Nephron (organoid): ENCODE measurements around the gene MAGOHB.

Source experiments
- H3K27ac Mint-ChIP-seq, 3 experiments: 2 replicates each; pipeline ENCODE4 v1.8.0; 2020; ENCODE audit warnings: mixed read lengths in 3 of 3, mild to moderate bottlenecking in 2 of 3, moderate library complexity in 1 of 3
- H3K27me3 Mint-ChIP-seq: 2 replicates; pipeline ENCODE4 v1.8.0; 2021; ENCODE audit warnings: low read depth, mild to moderate bottlenecking, moderate library complexity, mixed read lengths
- H3K36me3 Mint-ChIP-seq: 2 replicates; pipeline ENCODE4 v1.8.0; 2020; ENCODE audit warnings: low read depth, mixed read lengths
- H3K4me1 Mint-ChIP-seq: 2 replicates; pipeline ENCODE4 v1.8.0; 2020; ENCODE audit warnings: mixed read lengths
- H3K4me3 Mint-ChIP-seq, 3 experiments: 2 replicates each; pipeline ENCODE4 v1.8.0; 2020; ENCODE audit warnings: mild to moderate bottlenecking in 3 of 3, mixed read lengths in 3 of 3, moderate library complexity in 2 of 3
- H3K9me3 Mint-ChIP-seq: 2 replicates; pipeline ENCODE4 v1.8.0; 2020; ENCODE audit warnings: mixed read lengths
- CTCF ChIP-seq, 3 experiments: fragments of 200-600 bp; sonication (generic); IDR thresholded peaks; one replicate each; pipeline ENCODE4 v1.5.0; 2021; ENCODE audit warnings: antibody characterized with exemption in 3 of 3; ENCODE audit not compliant: unreplicated experiment in 3 of 3

Gene MAGOHB

GRCh38 chr12:10641735-10642500 is 28.5 kb upstream of the MAGOHB start:
- no peak for TF ChIP-seq CTCF (IDR thresholded peaks at IDR 0.05; ENCODE audit: unreplicated experiment in 3 of 3)

GRCh38 chr12:10638728-10639127 is 25.3 kb upstream of the MAGOHB start:
- H3K4me3 Mint-ChIP-seq = no peak overlapping the region
- no peak overlapping the region for H3K27ac Mint-ChIP-seq
- H3K27me3 Mint-ChIP-seq = peaks cover 4% of the 10 kb centered on the region
- no peaks in the 10 kb centered on the region for H3K4me1 Mint-ChIP-seq
- H3K36me3 Mint-ChIP-seq = no peaks in the 10 kb centered on the region
- no peaks in the 10 kb centered on the region for H3K9me3 Mint-ChIP-seq
- TF ChIP-seq CTCF (IDR thresholded peaks at IDR 0.05; ENCODE audit: unreplicated experiment in 3 of 3) = no peak

More at GRCh38 chr12:10641735-10642500, 28.5 kb upstream of the MAGOHB start:
- Mint-ChIP-seq H3K27ac (no peak overlapping the region), H3K36me3 (peaks cover 6% of the 10 kb centered on the region), H3K4me1 (no peaks in the 10 kb centered on the region), H3K4me3 (no peak overlapping the region), H3K27me3 (no peaks in the 10 kb centered on the region), H3K9me3 (peaks cover 25% of the 10 kb centered on the region)

- Mint-ChIP-seq H3K36me3 (no peaks in the 10 kb centered on the region), H3K4me3 (no peak overlapping the region), H3K27ac (no peak overlapping the region), H3K9me3 (no peaks in the 10 kb centered on the region), H3K27me3 (peaks cover 4% of the 10 kb centered on the region), H3K4me1 (no peaks in the 10 kb centered on the region)
- TF ChIP-seq CTCF (IDR thresholded peaks at IDR 0.05; ENCODE audit: unreplicated experiment in 3 of 3) = no peak
These were observed 23.2 kb upstream of the MAGOHB start for GRCh38 chr12:10636611-10637010.

GRCh38 chr12:10636124-10636523 is 22.7 kb upstream of the MAGOHB start:
- Mint-ChIP-seq H3K36me3 (no peaks in the 10 kb centered on the region), H3K4me1 (no peaks in the 10 kb centered on the region), H3K4me3 (no peak overlapping the region), H3K27me3 (peaks cover 4% of the 10 kb centered on the region), H3K27ac (no peak overlapping the region), H3K9me3 (no peaks in the 10 kb centered on the region)
- no peak for TF ChIP-seq CTCF (IDR thresholded peaks at IDR 0.05; ENCODE audit: unreplicated experiment in 3 of 3)

- Mint-ChIP-seq H3K4me1 (no peaks in the 10 kb centered on the region), H3K27ac (no peak overlapping the region), H3K9me3 (no peaks in the 10 kb centered on the region), H3K4me3 (no peak overlapping the region), H3K27me3 (peaks cover 4% of the 10 kb centered on the region), H3K36me3 (no peaks in the 10 kb centered on the region)
- TF ChIP-seq CTCF (IDR thresholded peaks at IDR 0.05; ENCODE audit: unreplicated experiment in 3 of 3) = no peak
These were observed 21.9 kb upstream of the MAGOHB start for GRCh38 chr12:10635306-10635705.

GRCh38 chr12:10634427-10634826 is 21.0 kb upstream of the MAGOHB start:
- peaks cover 4% of the 10 kb centered on the region for H3K27me3 Mint-ChIP-seq
- no peak overlapping the region for H3K27ac Mint-ChIP-seq
- no peak overlapping the region for H3K4me3 Mint-ChIP-seq
- H3K9me3 Mint-ChIP-seq = no peaks in the 10 kb centered on the region
- no peak for TF ChIP-seq CTCF (IDR thresholded peaks at IDR 0.05; ENCODE audit: unreplicated experiment in 3 of 3)
- no peaks in the 10 kb centered on the region for H3K4me1 Mint-ChIP-seq
- H3K36me3 Mint-ChIP-seq = no peaks in the 10 kb centered on the region
